IPS DF 19.7 (cell line): ENCODE measurements around the gene CLEC16A.

Experiments
- DNase-seq: peaks from one replicate; pipeline ENCODE4 v3.0.0-alpha.2; 2013; ENCODE audit warnings: low read depth, low spot score

Gene CLEC16A

GRCh38 chr16:10988879-10989278 is 44.5 kb downstream of the CLEC16A start:
- DNase-seq, result no peak

GRCh38 chr16:10989559-10989958 is 45.2 kb downstream of the CLEC16A start:
- DNase-seq, result no peak

- DNase-seq, result no peak
Measured at GRCh38 chr16:10990378-10990777, 46.0 kb downstream of the CLEC16A start.

- DNase-seq, result no peak
Measured at GRCh38 chr16:10992112-10992511, 47.7 kb downstream of the CLEC16A start.

GRCh38 chr16:10992797-10993196 is 48.4 kb downstream of the CLEC16A start:
- DNase-seq, result no peak

- no peak for DNase-seq
Measured at GRCh38 chr16:10993649-10994048, 49.3 kb downstream of the CLEC16A start.

- no peak for DNase-seq
Measured at GRCh38 chr16:10994571-10994970, 50.2 kb downstream of the CLEC16A start.

GRCh38 chr16:10995565-10995964 is 51.2 kb downstream of the CLEC16A start:
- DNase-seq, result no peak

GRCh38 chr16:10997485-10997884 is 53.1 kb downstream of the CLEC16A start:
- no peak for DNase-seq

- no peak for DNase-seq
Measured at GRCh38 chr16:10999300-10999699, 54.9 kb downstream of the CLEC16A start.

GRCh38 chr16:11001611-11002010 is 57.2 kb downstream of the CLEC16A start:
- no peak for DNase-seq

GRCh38 chr16:11003141-11003540 is 58.8 kb downstream of the CLEC16A start:
- no peak for DNase-seq

- no peak for DNase-seq
Measured at GRCh38 chr16:11004351-11004750, 60.0 kb downstream of the CLEC16A start.

- no peak for DNase-seq
Measured at GRCh38 chr16:11004973-11005610, 60.7 kb downstream of the CLEC16A start.

- DNase-seq, result no peak
Measured at GRCh38 chr16:11005611-11005975, 61.2 kb downstream of the CLEC16A start.

GRCh38 chr16:11006656-11007055 is 62.3 kb downstream of the CLEC16A start:
- no peak for DNase-seq

- no peak for DNase-seq
Measured at GRCh38 chr16:11007714-11008280, 63.4 kb downstream of the CLEC16A start.

GRCh38 chr16:11009027-11009755 is 64.8 kb downstream of the CLEC16A start:
- DNase-seq, result no peak

GRCh38 chr16:11010575-11011221 is 66.3 kb downstream of the CLEC16A start:
- DNase-seq, result no peak

GRCh38 chr16:11011326-11011725 is 67.0 kb downstream of the CLEC16A start:
- DNase-seq, result no peak

- DNase-seq, result no peak
Measured at GRCh38 chr16:11012841-11013240, 68.5 kb downstream of the CLEC16A start.

GRCh38 chr16:11014136-11014535 is 69.8 kb downstream of the CLEC16A start:
- no peak for DNase-seq

GRCh38 chr16:11015076-11015475 is 70.7 kb downstream of the CLEC16A start:
- no peak for DNase-seq
